GM19025 (cell line): ENCODE measurements around the gene MYADML2.
"Not testable (repeated sequence)": the region's sequence is repeated elsewhere in the genome, so short reads cannot be mapped to it uniquely, and the experiment has no call there.

ENCODE experiments used
- ATAC-seq: cut with Tn5 transposase; IDR thresholded peaks from one replicate; pipeline ENCODE4 v1.9.1; 2021; ENCODE audit warnings: mild to moderate bottlenecking, low read depth, moderate library complexity; ENCODE audit not compliant: unreplicated experiment

Gene MYADML2

GRCh38 chr17:81947189-81947588, at the start of gene MYADML2:
Gene MYADML2, minus strand, starts transcription at chr17:81947233. Its CDS starts 5,492 bp downstream, at chr17:81941741.
- no peak for ATAC-seq

GRCh38 chr17:81996232-81996756, 49.3 kb upstream of the MYADML2 start:
- ATAC-seq: no peak

- ATAC-seq: no peak
Observed at GRCh38 chr17:81995463-81996231, 48.6 kb upstream of the MYADML2 start.

- no peak for ATAC-seq
Observed at GRCh38 chr17:81994593-81995462, 47.8 kb upstream of the MYADML2 start.

- no peak for ATAC-seq
Observed at GRCh38 chr17:81993729-81994592, 46.9 kb upstream of the MYADML2 start.

- no peak for ATAC-seq
Observed at GRCh38 chr17:81992306-81993102, 45.5 kb upstream of the MYADML2 start.

GRCh38 chr17:81991684-81992305, 44.8 kb upstream of the MYADML2 start:
- ATAC-seq: no peak

- ATAC-seq: no peak
Observed at GRCh38 chr17:81990836-81991683, 44.0 kb upstream of the MYADML2 start.

GRCh38 chr17:81987161-81987770, 40.2 kb upstream of the MYADML2 start:
- no peak for ATAC-seq

- ATAC-seq: no peak
Observed at GRCh38 chr17:81986606-81987005, 39.6 kb upstream of the MYADML2 start.

- no peak for ATAC-seq
Observed at GRCh38 chr17:81984773-81985410, 37.9 kb upstream of the MYADML2 start.

GRCh38 chr17:81983639-81984373, 36.8 kb upstream of the MYADML2 start:
- no peak for ATAC-seq

GRCh38 chr17:81983011-81983638, 36.1 kb upstream of the MYADML2 start:
- ATAC-seq: no peak

- ATAC-seq: not testable (repeated sequence)
Observed at GRCh38 chr17:81981511-81981910, 34.5 kb upstream of the MYADML2 start.

- ATAC-seq: no peak
Observed at GRCh38 chr17:81980707-81981343, 33.8 kb upstream of the MYADML2 start.

GRCh38 chr17:81980122-81980521, 33.1 kb upstream of the MYADML2 start:
- no peak for ATAC-seq
